ENCODE measurements around the gene CYBRD1.
A peak's percentile ranks its signal among the peaks of the same experiment; 100 is the strongest.

CYBRD1 gene

DNA sequence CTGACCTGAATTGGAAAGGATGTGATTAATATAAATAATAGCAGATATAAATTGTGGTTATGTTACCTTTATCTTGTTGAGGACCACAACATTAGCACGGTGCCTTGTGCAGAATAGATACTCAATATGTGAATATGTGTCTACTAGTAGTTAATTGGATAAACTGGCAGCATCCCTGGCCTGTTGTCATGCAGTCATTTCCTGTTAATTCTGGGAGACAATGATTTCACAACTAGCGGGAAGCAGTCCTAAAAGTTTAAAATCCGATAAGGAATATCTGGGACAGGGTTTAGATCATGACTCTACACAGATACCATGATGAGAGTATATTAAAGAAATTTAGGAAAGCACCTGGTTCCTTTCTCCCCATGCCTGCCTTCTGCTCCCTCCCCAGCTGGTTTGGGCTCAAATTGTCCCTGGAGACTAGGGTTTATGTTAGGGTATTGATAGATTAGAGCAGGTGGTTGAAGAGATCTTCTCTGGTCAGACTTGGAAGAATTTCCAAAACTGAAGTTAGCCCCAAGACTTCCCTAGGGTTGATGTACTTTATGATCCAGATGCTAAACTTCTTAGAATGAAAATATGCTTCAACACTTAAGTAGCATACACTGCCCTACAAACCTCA lies 32.8 kb downstream of the CYBRD1 start:
- peaks cover 12% of the 10 kb centered on the region for H3K27me3 Mint-ChIP-seq
- peaks cover 3% of the 10 kb centered on the region for H3K4me1 Mint-ChIP-seq (ENCODE audit: low read depth)
- DNase-seq, result no peak
- no peak overlapping the region for H3K4me3 Mint-ChIP-seq
- H3K36me3 Mint-ChIP-seq (ENCODE audit: low read depth), result no peaks in the 10 kb centered on the region
- no peak overlapping the region for H3K27ac Mint-ChIP-seq
- H3K9me3 Mint-ChIP-seq, result no peaks in the 10 kb centered on the region

DNA sequence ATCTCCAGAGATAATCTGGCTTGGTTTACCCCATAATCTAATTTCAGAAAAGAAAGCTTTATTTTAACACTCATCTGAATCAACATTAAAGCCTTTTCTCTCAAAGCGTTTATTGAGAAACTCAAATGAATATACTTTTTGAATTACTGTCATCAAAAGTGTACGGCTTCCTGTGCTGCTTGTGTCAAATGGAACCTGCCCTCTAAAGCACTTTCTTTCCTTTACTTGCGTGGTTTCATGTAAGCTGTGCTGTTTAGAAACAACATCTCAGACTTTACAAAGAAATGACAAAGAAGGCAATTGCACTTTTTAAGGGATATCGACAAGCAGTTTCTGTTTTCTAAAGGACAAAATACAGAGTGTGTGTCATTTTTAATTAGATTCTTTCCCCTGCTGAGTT lies 35.1 kb downstream of the CYBRD1 start:
- Mint-ChIP-seq H3K27ac (no peak overlapping the region), H3K9me3 (no peaks in the 10 kb centered on the region), H3K36me3 (ENCODE audit: low read depth) (no peaks in the 10 kb centered on the region), H3K27me3 (peaks cover 12% of the 10 kb centered on the region), H3K4me3 (no peak overlapping the region), H3K4me1 (ENCODE audit: low read depth) (peaks cover 3% of the 10 kb centered on the region)
- no peak for DNase-seq

DNA sequence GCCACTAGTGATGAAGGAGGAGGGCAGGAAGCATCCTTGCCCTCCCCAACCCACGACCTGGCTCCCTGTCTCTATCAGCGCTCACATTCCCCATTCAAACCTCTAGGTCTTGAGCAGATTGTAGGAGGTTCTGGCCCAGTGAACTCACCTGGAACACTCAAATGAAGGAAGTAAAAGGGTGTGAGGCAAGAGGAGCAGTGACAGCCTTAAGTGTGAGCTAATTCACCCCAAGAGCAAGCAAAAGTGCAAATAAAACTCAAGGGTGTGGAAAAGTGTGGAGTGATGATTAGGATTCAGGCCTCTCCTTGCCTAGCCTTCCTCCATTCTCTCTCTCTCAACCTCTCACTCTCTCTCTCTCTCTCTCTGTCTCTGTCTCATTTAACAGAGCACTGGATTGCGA lies 41.0 kb downstream of the CYBRD1 start:
- H3K27ac Mint-ChIP-seq, result no peak overlapping the region
- H3K9me3 Mint-ChIP-seq, result no peaks in the 10 kb centered on the region
- H3K27me3 Mint-ChIP-seq, result peaks cover 9% of the 10 kb centered on the region
- no peaks in the 10 kb centered on the region for H3K4me1 Mint-ChIP-seq (ENCODE audit: low read depth)
- DNase-seq, result no peak
- no peaks in the 10 kb centered on the region for H3K36me3 Mint-ChIP-seq (ENCODE audit: low read depth)
- no peak overlapping the region for H3K4me3 Mint-ChIP-seq

DNA sequence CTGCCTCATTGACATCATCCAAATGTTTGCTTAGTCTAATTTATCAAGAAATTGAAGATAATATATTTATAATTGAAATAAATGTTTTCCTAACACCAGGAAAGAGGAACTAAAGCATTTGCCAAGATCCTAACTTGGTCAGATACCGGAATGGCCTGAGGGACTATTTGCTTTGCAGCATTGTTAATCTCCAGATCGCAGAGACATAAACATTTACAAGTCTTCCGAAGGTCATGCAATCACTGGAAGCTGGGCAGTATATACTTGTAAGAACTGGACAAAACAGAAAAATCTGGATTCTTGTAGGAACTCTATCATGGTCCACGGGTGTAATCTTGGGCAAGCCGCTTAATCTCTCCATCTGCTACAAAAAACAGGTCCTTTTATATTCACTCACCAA lies 42.2 kb downstream of the CYBRD1 start:
- DNase-seq, result no peak
- Mint-ChIP-seq H3K27me3 (peaks cover 2% of the 10 kb centered on the region), H3K36me3 (ENCODE audit: low read depth) (no peaks in the 10 kb centered on the region), H3K4me3 (no peak overlapping the region), H3K4me1 (ENCODE audit: low read depth) (no peaks in the 10 kb centered on the region), H3K27ac (no peak overlapping the region), H3K9me3 (no peaks in the 10 kb centered on the region)

DNA sequence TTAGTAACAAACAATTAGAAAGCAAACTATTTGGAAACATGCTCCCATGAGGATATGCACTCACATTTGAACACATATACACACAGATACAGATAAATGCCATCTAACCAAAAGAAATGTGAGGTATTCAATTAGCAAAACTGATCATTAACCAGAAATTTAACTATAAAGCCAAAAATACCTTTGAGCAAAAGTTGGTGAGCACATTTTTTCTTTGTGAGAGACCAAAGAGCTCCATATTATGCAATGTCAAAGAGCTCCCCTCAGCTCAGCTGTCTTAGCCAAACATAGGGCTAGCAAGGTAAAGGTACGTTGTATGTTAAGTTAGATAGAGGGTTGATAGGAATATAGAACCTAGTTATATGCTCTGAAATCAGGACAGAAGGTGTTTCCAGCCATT lies 43.8 kb downstream of the CYBRD1 start:
- Mint-ChIP-seq H3K9me3 (no peaks in the 10 kb centered on the region), H3K4me1 (ENCODE audit: low read depth) (no peaks in the 10 kb centered on the region), H3K36me3 (ENCODE audit: low read depth) (no peaks in the 10 kb centered on the region), H3K27me3 (peaks cover 2% of the 10 kb centered on the region), H3K27ac (no peak overlapping the region), H3K4me3 (no peak overlapping the region)
- DNase-seq, result no peak

DNA sequence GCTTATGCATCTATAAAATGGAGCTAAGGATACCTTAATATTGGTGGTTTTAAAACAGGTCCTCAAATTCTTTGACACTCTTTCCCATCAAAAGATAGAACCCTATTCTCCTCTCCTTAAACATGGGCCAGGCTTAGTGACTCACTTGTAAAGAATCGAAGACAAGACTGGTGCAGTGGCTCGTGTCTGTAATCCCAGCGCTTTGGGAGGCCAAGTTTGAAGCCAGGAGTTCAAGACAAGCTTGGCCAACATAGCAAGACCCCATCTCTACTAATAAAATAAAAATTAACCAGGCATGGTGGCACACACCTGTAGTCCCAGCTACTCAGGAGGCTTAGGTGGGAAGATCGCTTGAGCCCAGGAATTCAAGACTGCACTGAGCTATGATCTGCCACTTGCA lies 44.5 kb downstream of the CYBRD1 start:
- peaks cover 2% of the 10 kb centered on the region for H3K27me3 Mint-ChIP-seq
- no peak for DNase-seq
- no peaks in the 10 kb centered on the region for H3K9me3 Mint-ChIP-seq
- H3K4me3 Mint-ChIP-seq, result no peak overlapping the region
- no peak overlapping the region for H3K27ac Mint-ChIP-seq
- no peaks in the 10 kb centered on the region for H3K36me3 Mint-ChIP-seq (ENCODE audit: low read depth)
- H3K4me1 Mint-ChIP-seq (ENCODE audit: low read depth), result no peaks in the 10 kb centered on the region

DNA sequence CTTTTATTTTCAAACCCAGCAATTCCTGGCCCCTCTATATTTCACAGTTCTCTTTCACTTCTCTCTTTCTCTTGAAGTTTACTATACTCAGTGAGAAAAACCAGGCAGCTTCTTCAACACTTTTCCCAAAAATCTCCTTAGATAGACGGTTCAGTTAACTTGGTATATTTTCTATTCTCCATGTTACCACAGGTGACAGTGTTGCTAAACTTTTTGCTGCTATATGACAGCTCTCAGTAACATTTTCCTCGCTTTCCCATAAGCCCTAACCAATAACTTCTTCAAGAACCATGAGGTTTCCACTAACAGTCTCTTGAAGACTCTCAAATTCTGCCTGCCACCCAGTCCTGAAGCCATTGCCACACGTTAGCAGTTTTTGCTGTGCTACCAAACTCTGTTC lies 45.8 kb downstream of the CYBRD1 start:
- Mint-ChIP-seq H3K9me3 (no peaks in the 10 kb centered on the region), H3K36me3 (ENCODE audit: low read depth) (no peaks in the 10 kb centered on the region), H3K4me3 (no peak overlapping the region), H3K27me3 (peaks cover 2% of the 10 kb centered on the region), H3K4me1 (ENCODE audit: low read depth) (no peaks in the 10 kb centered on the region), H3K27ac (no peak overlapping the region)
- no peak for DNase-seq

DNA sequence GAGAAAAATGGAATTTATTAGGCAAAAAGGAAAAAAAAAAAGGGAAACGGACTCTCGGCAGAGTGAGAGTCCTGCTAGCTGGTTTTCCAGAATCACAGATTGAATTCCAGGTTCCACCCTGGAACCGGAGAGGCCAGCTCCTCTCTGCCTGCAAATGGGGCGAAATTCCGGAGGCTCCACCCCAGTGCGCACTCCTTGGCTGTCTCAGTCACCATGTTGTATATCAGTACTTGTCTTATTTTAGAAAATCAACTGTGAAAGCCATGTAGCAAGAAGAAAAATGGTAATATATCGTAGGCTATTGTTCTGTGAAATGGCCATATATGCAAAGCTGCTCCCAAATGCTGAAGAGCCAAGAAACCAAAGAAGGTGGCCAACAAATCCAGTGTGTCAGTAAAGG lies 49.4 kb downstream of the CYBRD1 start:
- peaks cover 2% of the 10 kb centered on the region for H3K9me3 Mint-ChIP-seq
- H3K27me3 Mint-ChIP-seq, result peaks cover 2% of the 10 kb centered on the region
- H3K4me1 Mint-ChIP-seq (ENCODE audit: low read depth), result peaks cover 6% of the 10 kb centered on the region
- no peaks in the 10 kb centered on the region for H3K36me3 Mint-ChIP-seq (ENCODE audit: low read depth)
- no peak overlapping the region for H3K27ac Mint-ChIP-seq
- DNase-seq, result no peak
- no peak overlapping the region for H3K4me3 Mint-ChIP-seq

DNA sequence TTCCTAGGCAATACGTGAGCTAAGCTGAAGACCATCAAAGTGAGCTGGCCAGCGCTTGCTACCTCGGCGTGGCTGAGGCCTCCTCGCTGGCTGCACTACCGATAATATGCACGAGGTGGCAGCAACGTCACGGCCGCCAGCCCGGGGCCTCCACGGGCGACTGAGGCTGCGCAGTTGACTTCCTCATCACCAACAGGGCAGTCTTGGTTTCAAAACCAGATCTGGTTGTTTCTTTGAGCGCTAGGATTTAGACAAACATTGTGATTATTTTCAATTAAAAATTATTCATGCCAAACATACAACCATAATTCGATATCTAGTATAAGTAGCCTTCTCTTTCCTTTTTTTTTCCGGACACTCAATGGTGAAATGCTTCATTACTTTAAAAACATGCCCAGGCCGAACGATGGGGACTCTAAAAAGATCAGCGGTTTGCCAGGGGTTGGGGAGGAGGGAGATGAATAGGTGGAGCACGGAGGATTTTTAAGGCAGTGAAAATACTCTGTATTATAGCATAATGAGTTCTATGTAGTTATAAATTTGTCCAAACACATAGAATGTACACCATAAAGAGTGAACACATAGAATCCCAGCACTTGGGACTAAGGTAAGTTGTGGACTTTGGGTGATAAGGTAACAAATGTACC lies 52.0 kb downstream of the CYBRD1 start:
- DNase-seq, result peak; percentile 91
- H3K36me3 Mint-ChIP-seq (ENCODE audit: low read depth), result no peaks in the 10 kb centered on the region
- H3K4me3 Mint-ChIP-seq, result no peak overlapping the region
- H3K4me1 Mint-ChIP-seq (ENCODE audit: low read depth), result peaks cover 6% of the 10 kb centered on the region
- no peaks in the 10 kb centered on the region for H3K27me3 Mint-ChIP-seq
- H3K27ac Mint-ChIP-seq, result no peak overlapping the region
- peaks cover 2% of the 10 kb centered on the region for H3K9me3 Mint-ChIP-seq

DNA sequence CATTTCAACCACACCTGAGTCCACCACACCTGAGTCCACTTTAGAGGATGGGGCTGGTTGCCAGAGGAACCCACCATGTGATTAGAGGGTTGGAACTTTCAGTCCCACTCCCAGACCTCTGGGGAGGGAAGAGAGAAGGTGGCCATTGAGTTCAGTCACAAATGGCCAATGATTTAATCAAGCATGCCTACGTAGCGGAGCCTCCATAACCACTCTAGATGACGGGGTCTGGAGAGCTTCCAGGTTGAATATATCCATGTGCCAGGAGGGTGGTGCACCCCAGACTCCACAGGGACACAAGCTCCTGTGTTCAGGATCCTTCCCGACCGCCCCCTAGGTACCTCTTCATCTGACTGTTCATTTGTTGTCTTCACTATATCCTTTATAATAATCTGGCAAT lies 53.3 kb downstream of the CYBRD1 start:
- no peaks in the 10 kb centered on the region for H3K27me3 Mint-ChIP-seq
- H3K27ac Mint-ChIP-seq, result no peak overlapping the region
- H3K4me1 Mint-ChIP-seq (ENCODE audit: low read depth), result peaks cover 6% of the 10 kb centered on the region
- peaks cover 2% of the 10 kb centered on the region for H3K9me3 Mint-ChIP-seq
- DNase-seq, result no peak
- no peak overlapping the region for H3K4me3 Mint-ChIP-seq
- no peaks in the 10 kb centered on the region for H3K36me3 Mint-ChIP-seq (ENCODE audit: low read depth)

DNA sequence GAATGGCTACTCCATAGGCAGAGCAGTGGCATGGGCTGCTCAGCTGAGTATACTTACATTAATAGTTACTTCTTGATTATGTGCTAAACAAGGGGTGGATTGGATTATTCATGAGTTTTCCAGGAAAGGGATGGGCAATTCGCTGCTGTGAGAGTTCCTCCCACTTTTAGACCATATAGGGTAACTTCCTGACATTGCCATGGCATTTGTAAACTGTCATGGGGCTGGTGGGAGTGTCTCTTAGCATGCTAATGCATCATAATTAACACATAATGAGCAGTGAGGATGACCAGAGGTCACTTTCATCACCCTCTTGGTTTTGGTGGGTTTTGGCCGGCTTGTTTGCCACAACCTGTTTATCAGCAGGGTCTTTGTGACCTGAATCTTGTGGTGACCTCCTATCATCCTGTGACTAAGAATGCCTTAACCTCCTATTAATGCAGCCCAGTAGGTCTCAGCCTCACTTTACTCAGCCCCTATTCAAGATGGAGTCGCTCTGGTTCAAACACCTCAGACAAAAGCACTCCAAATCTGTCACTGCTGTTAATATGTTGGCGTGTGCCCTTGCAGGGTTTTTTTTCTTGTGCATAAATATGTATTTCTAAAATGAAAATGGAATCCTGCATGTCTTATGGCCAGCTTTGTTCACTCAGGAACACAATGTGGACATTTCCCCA lies 56.0 kb downstream of the CYBRD1 start:
- DNase-seq, result no peak
- H3K27ac Mint-ChIP-seq, result no peak overlapping the region
- H3K4me3 Mint-ChIP-seq, result no peak overlapping the region
- H3K9me3 Mint-ChIP-seq, result peaks cover 2% of the 10 kb centered on the region
- no peaks in the 10 kb centered on the region for H3K27me3 Mint-ChIP-seq
- H3K36me3 Mint-ChIP-seq (ENCODE audit: low read depth), result no peaks in the 10 kb centered on the region
- H3K4me1 Mint-ChIP-seq (ENCODE audit: low read depth), result peaks cover 6% of the 10 kb centered on the region

DNA sequence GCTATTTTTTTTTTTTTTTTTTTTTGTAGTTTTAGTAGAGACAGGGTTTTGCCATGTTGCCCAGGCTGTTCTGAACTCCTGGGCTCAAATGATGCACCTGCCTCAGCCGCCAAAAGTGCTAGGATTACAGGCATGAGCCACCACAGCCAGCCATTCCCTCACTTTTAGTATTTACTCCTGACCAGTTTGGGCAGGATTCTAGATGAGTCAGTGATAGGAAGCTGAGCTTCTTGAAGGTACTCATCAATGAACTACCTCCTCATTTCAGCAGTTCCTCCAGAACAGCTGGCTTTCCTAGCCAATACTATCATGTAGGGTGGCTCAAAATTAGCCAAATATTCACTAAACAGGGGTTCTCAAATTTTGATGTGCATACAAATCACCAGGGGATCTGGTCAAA lies 57.2 kb downstream of the CYBRD1 start:
- no peak for DNase-seq
- Mint-ChIP-seq H3K4me3 (no peak overlapping the region), H3K9me3 (no peaks in the 10 kb centered on the region), H3K4me1 (ENCODE audit: low read depth) (peaks cover under 1% of the 10 kb centered on the region), H3K27me3 (peaks cover under 1% of the 10 kb centered on the region), H3K27ac (no peak overlapping the region), H3K36me3 (ENCODE audit: low read depth) (no peaks in the 10 kb centered on the region)

DNA sequence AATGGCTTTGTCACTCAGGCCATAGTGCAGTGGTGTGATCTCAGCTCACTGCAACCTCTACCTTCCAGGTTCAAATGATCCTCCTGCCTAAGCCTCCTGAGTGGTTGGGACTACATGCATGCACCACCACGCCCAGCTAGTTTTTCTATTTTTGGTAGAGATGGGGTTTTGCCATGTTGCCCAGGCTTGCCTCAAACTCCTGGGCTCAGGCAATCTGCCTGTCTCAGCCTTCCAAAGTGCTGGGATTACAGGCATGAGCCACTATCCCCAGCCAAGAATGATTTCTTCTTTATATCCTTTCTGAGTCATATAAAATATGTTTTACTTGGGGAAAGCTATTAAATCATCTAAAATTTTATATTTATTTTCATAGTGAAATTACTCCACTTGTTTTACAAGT lies 61.3 kb downstream of the CYBRD1 start:
- Mint-ChIP-seq H3K36me3 (ENCODE audit: low read depth) (no peaks in the 10 kb centered on the region), H3K27ac (no peak overlapping the region)
- DNase-seq, result no peak

DNA sequence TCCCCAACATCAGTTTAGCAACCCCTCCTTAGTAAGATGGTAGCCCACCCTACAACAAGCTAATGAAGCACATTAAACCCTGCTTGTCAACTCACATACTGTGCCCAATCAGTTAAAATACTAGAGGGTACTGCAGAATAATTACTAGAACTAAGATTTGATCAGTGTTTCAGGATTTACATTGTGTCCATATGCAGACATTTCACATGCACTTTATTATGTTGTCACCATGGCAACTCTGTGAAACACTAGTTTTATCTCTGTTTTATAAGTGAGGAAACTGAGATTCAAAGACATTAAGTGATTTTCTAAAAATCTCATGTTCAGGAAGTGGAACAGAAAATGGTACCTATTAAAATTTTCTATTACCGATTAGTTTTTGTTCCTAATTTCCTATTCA lies 61.7 kb downstream of the CYBRD1 start:
- H3K9me3 Mint-ChIP-seq, result no peaks in the 10 kb centered on the region
- H3K4me3 Mint-ChIP-seq, result no peak overlapping the region
- peaks cover 11% of the 10 kb centered on the region for H3K27me3 Mint-ChIP-seq
- no peak for DNase-seq
- no peak overlapping the region for H3K27ac Mint-ChIP-seq
- H3K36me3 Mint-ChIP-seq (ENCODE audit: low read depth), result no peaks in the 10 kb centered on the region
- no peaks in the 10 kb centered on the region for H3K4me1 Mint-ChIP-seq (ENCODE audit: low read depth)

More for the DNA sequence above, 61.3 kb downstream of the CYBRD1 start:
- no peaks in the 10 kb centered on the region for H3K4me1 Mint-ChIP-seq (ENCODE audit: low read depth)
- H3K4me3 Mint-ChIP-seq, result no peak overlapping the region
- no peaks in the 10 kb centered on the region for H3K9me3 Mint-ChIP-seq
- H3K27me3 Mint-ChIP-seq, result peaks cover 11% of the 10 kb centered on the region

DNA sequence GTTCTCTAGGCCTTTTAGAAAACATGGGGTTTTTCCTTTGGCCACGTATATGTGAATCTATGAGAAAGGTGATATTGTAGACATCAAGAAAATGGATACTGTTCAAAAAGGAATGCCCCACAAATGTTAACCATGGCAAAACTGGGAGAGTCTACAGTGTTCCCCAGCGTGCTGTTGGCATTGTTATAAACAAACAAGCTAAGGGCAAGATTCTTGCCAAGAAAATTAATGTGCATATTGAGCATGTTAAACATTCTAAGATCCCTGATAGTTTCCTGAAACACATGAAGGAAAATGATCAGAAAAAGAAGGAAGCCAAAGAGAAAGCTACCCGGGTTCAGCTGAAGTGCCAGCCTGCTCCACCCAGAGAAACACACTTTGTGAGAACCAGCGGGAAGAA lies 64.9 kb downstream of the CYBRD1 start:
- peaks cover 5% of the 10 kb centered on the region for H3K9me3 Mint-ChIP-seq
- no peaks in the 10 kb centered on the region for H3K4me1 Mint-ChIP-seq (ENCODE audit: low read depth)
- H3K27ac Mint-ChIP-seq, result no peak overlapping the region
- H3K4me3 Mint-ChIP-seq, result no peak overlapping the region
- H3K36me3 Mint-ChIP-seq (ENCODE audit: low read depth), result no peaks in the 10 kb centered on the region
- DNase-seq, result no peak
- peaks cover 13% of the 10 kb centered on the region for H3K27me3 Mint-ChIP-seq
